Amniotic epithelial cell (primary cell): ENCODE data around the gene WDR86.

Experiments
- DNase-seq: peaks from one replicate; pipeline ENCODE4 v3.0.0-alpha.2; 2010; ENCODE audit warnings: low read depth

WDR86 gene

GRCh38 chr7:151378496-151379192 lies 31.2 kb downstream of the WDR86 start:
- no peak for DNase-seq

- no peak for DNase-seq
These were observed 31.8 kb downstream of the WDR86 start for GRCh38 chr7:151378011-151378410.

- no peak for DNase-seq
These were observed 32.4 kb downstream of the WDR86 start for GRCh38 chr7:151377406-151377805.

GRCh38 chr7:151376218-151376902 lies 33.5 kb downstream of the WDR86 start:
- no peak for DNase-seq

- DNase-seq: no peak
These were observed 34.2 kb downstream of the WDR86 start for GRCh38 chr7:151375530-151376217.

- DNase-seq: no peak
These were observed 35.1 kb downstream of the WDR86 start for GRCh38 chr7:151374726-151375125.

GRCh38 chr7:151374139-151374538 lies 35.7 kb downstream of the WDR86 start:
- DNase-seq: no peak

GRCh38 chr7:151373599-151373998 lies 36.2 kb downstream of the WDR86 start:
- no peak for DNase-seq

GRCh38 chr7:151372612-151373265 lies 37.1 kb downstream of the WDR86 start:
- no peak for DNase-seq

- no peak for DNase-seq
These were observed 38.6 kb downstream of the WDR86 start for GRCh38 chr7:151371266-151371665.

- peak; percentile 64 for DNase-seq
These were observed 41.7 kb downstream of the WDR86 start for GRCh38 chr7:151368136-151368571.

GRCh38 chr7:151367284-151367683 lies 42.6 kb downstream of the WDR86 start:
- peak; percentile 47 for DNase-seq

GRCh38 chr7:151366880-151367222 lies 43.0 kb downstream of the WDR86 start:
- DNase-seq: peak; percentile 71

GRCh38 chr7:151366166-151366879 lies 43.5 kb downstream of the WDR86 start:
- peak; percentile 17 for DNase-seq

- DNase-seq: no peak
These were observed 46.7 kb downstream of the WDR86 start for GRCh38 chr7:151363182-151363581.

- DNase-seq: no peak
These were observed 48.5 kb downstream of the WDR86 start for GRCh38 chr7:151361193-151361959.

- DNase-seq: no peak
These were observed 57.3 kb downstream of the WDR86 start for GRCh38 chr7:151352512-151352911.

GRCh38 chr7:151351967-151352366 lies 57.9 kb downstream of the WDR86 start:
- no peak for DNase-seq

GRCh38 chr7:151351027-151351426 lies 58.8 kb downstream of the WDR86 start:
- DNase-seq: no peak

GRCh38 chr7:151349507-151349853 lies 60.4 kb downstream of the WDR86 start:
- DNase-seq: no peak

GRCh38 chr7:151348970-151349369 lies 60.9 kb downstream of the WDR86 start:
- no peak for DNase-seq
